ENCODE results near the gene ATP4A.

ATP4A gene

GRCh38 chr19:35542209-35542608 lies 21.2 kb downstream of the ATP4A start:
- no peak for DNase-seq (ENCODE audit: low spot score)
- no peak for ATAC-seq (ENCODE audit: low read depth)
- Histone ChIP-seq H3K9me3 (ENCODE audit: severe bottlenecking) (no peaks in the 10 kb centered on the region), H3K4me1 (ENCODE audit: insufficient read depth, poor library complexity, severe bottlenecking) (peaks cover 6% of the 10 kb centered on the region), H3K27me3 (ENCODE audit: insufficient read depth, poor library complexity, severe bottlenecking) (no peaks in the 10 kb centered on the region), H3K36me3 (ENCODE audit: low read depth) (peaks cover 14% of the 10 kb centered on the region), H3K4me3 (ENCODE audit: severe bottlenecking) (no peak overlapping the region), H3K27ac (ENCODE audit: poor library complexity, severe bottlenecking) (no peak overlapping the region)
- TF ChIP-seq CTCF (IDR thresholded peaks at IDR 0.05; ENCODE audit: poor library complexity, severe bottlenecking), result no peak

DNA sequence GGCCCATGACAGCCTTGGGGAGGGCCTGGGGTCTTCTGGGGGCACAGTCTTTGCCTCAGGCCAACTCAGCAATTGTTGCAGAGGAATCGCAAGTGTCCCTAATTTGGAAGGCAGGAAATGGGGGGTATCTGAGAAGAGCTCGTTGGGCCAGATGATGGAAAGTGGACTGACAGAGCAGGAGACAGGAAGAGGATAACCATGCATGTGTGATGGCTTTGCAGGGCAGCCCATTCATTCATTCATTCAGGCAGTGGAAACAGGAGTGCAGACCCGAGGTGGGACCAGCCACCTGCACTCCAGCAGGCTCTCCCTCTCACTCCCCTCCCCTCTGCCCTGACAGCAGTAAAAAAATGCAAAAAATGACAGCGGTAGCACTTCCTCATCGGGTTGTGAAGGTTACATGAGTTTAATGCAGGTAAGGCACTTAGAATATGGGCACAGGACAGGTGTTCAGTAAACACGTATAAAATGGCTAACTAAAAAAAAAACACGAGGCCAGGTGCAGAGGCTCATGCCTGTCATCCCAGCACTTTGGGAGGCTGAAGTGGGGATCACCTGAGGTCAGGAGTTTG lies 23.0 kb downstream of the ATP4A start:
- Histone ChIP-seq H3K4me3 (ENCODE audit: severe bottlenecking) (no peak overlapping the region), H3K4me1 (ENCODE audit: insufficient read depth, poor library complexity, severe bottlenecking) (no peaks in the 10 kb centered on the region), H3K27ac (ENCODE audit: poor library complexity, severe bottlenecking) (no peak overlapping the region), H3K9me3 (ENCODE audit: severe bottlenecking) (no peaks in the 10 kb centered on the region), H3K36me3 (ENCODE audit: low read depth) (peaks cover 3% of the 10 kb centered on the region; the same call in 1 of the 2 replicates), H3K27me3 (ENCODE audit: insufficient read depth, poor library complexity, severe bottlenecking) (no peaks in the 10 kb centered on the region)
- DNase-seq (ENCODE audit: low spot score), result no peak
- no peak for ATAC-seq (ENCODE audit: low read depth)
- no peak for TF ChIP-seq CTCF (IDR thresholded peaks at IDR 0.05; ENCODE audit: poor library complexity, severe bottlenecking)

GRCh38 chr19:35539850-35540249 lies 23.6 kb downstream of the ATP4A start:
- Histone ChIP-seq H3K4me1 (ENCODE audit: insufficient read depth, poor library complexity, severe bottlenecking) (no peaks in the 10 kb centered on the region), H3K27ac (ENCODE audit: poor library complexity, severe bottlenecking) (no peak overlapping the region), H3K4me3 (ENCODE audit: severe bottlenecking) (no peak overlapping the region), H3K27me3 (ENCODE audit: insufficient read depth, poor library complexity, severe bottlenecking) (no peaks in the 10 kb centered on the region), H3K36me3 (ENCODE audit: low read depth) (peaks cover 3% of the 10 kb centered on the region; the same call in 1 of the 2 replicates), H3K9me3 (ENCODE audit: severe bottlenecking) (no peaks in the 10 kb centered on the region)
- DNase-seq (ENCODE audit: low spot score) (no peak), ATAC-seq (ENCODE audit: low read depth) (no peak)
- TF ChIP-seq CTCF (IDR thresholded peaks at IDR 0.05; ENCODE audit: poor library complexity, severe bottlenecking), result no peak

DNA sequence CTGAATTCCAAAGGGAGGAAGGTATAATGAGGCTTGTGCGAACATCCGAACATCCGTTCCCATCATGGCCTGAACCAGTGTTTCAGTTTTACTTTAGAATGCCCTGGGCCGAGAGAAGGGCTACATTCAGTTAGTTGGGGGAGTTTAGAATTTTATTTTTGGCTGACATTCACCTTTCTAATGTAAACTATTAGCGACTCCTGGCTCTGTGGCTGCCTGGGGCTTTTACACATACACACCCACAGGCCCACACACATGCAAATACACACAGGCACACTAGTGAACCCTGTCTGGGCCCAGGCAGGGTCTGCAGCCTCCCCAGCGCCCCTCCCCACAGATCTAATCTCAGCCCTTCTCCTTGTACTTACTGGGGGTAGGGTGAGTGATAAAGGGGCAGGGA lies 24.1 kb downstream of the ATP4A start:
- Histone ChIP-seq H3K4me3 (ENCODE audit: severe bottlenecking) (no peak overlapping the region), H3K4me1 (ENCODE audit: insufficient read depth, poor library complexity, severe bottlenecking) (no peaks in the 10 kb centered on the region), H3K9me3 (ENCODE audit: severe bottlenecking) (no peaks in the 10 kb centered on the region), H3K27ac (ENCODE audit: poor library complexity, severe bottlenecking) (no peak overlapping the region), H3K27me3 (ENCODE audit: insufficient read depth, poor library complexity, severe bottlenecking) (no peaks in the 10 kb centered on the region), H3K36me3 (ENCODE audit: low read depth) (peaks cover 3% of the 10 kb centered on the region; the same call in 1 of the 2 replicates)
- no peak for ATAC-seq (ENCODE audit: low read depth)
- TF ChIP-seq CTCF (IDR thresholded peaks at IDR 0.05; ENCODE audit: poor library complexity, severe bottlenecking), result no peak
- DNase-seq (ENCODE audit: low spot score), result no peak

GRCh38 chr19:35534803-35535480 lies 28.5 kb downstream of the ATP4A start:
- TF ChIP-seq CTCF (IDR thresholded peaks at IDR 0.05; ENCODE audit: poor library complexity, severe bottlenecking), result no peak
- H3K4me1 ChIP-seq (ENCODE audit: insufficient read depth, poor library complexity, severe bottlenecking), result no peaks in the 10 kb centered on the region
- DNase-seq (ENCODE audit: low spot score), result no peak
- no peak overlapping the region for H3K27ac ChIP-seq (ENCODE audit: poor library complexity, severe bottlenecking)
- ATAC-seq (ENCODE audit: low read depth), result no peak
- H3K36me3 ChIP-seq (ENCODE audit: low read depth), result no peaks in the 10 kb centered on the region
- no peaks in the 10 kb centered on the region for H3K9me3 ChIP-seq (ENCODE audit: severe bottlenecking)
- H3K4me3 ChIP-seq (ENCODE audit: severe bottlenecking), result no peak overlapping the region
- H3K27me3 ChIP-seq (ENCODE audit: insufficient read depth, poor library complexity, severe bottlenecking), result peaks cover 24% of the 10 kb centered on the region
